ENCODE measurements around the gene NUP160. TPM values are rescaled to one million over a fixed set of nuclear protein-coding genes. Genes with fewer than 3 reads are reported as not detected.
"Not testable (repeated sequence)": the region's sequence is repeated elsewhere in the genome, so short reads cannot be mapped to it uniquely, and the experiment has no call there.

The NUP160 gene
- total RNA-seq, 3 donors from 2014 or later, result 76.6 to 86.7 (median 80.4) TPM

GRCh38 chr11:47791774-47792430, 56.2 kb downstream of the NUP160 start:
- H3K36me3 Mint-ChIP-seq (ENCODE audit: insufficient read depth), result peaks cover 26% of the 10 kb centered on the region
- H3K9me3 Mint-ChIP-seq, result no peaks in the 10 kb centered on the region
- H3K4me1 Mint-ChIP-seq (ENCODE audit: low read depth), result peaks cover 3% of the 10 kb centered on the region
- DNase-seq, result no peak
- no peak overlapping the region for H3K4me3 Mint-ChIP-seq
- no peaks in the 10 kb centered on the region for H3K27me3 Mint-ChIP-seq (ENCODE audit: low read depth)
- no peak for ATAC-seq

- not testable (repeated sequence) for H3K9me3 Mint-ChIP-seq; DNase-seq; ATAC-seq; H3K27me3 Mint-ChIP-seq (ENCODE audit: low read depth); H3K4me3 Mint-ChIP-seq; H3K4me1 Mint-ChIP-seq (ENCODE audit: low read depth)
- H3K36me3 Mint-ChIP-seq (ENCODE audit: insufficient read depth), result peaks cover 34% of the 10 kb centered on the region
These were observed 58.1 kb downstream of the NUP160 start for GRCh38 chr11:47790017-47790416.

- Mint-ChIP-seq H3K9me3 (no peaks in the 10 kb centered on the region), H3K36me3 (ENCODE audit: insufficient read depth) (peaks cover 36% of the 10 kb centered on the region), H3K4me1 (ENCODE audit: low read depth) (peaks cover 2% of the 10 kb centered on the region), H3K27me3 (ENCODE audit: low read depth) (no peaks in the 10 kb centered on the region), H3K4me3 (no peak overlapping the region)
- ATAC-seq (peak in 1 of 2 donors; percentile 43), DNase-seq (no peak)
These were observed 60.0 kb downstream of the NUP160 start for GRCh38 chr11:47788181-47788580.

GRCh38 chr11:47786373-47786772, 61.8 kb downstream of the NUP160 start:
- DNase-seq (no peak), ATAC-seq (no peak)
- no peaks in the 10 kb centered on the region for H3K9me3 Mint-ChIP-seq
- peaks cover 2% of the 10 kb centered on the region for H3K4me1 Mint-ChIP-seq (ENCODE audit: low read depth)
- H3K4me3 Mint-ChIP-seq, result no peak overlapping the region
- no peaks in the 10 kb centered on the region for H3K27me3 Mint-ChIP-seq (ENCODE audit: low read depth)
- H3K36me3 Mint-ChIP-seq (ENCODE audit: insufficient read depth), result peaks cover 34% of the 10 kb centered on the region

- H3K27me3 Mint-ChIP-seq (ENCODE audit: low read depth), result no peaks in the 10 kb centered on the region
- no peaks in the 10 kb centered on the region for H3K9me3 Mint-ChIP-seq
- peaks cover 32% of the 10 kb centered on the region for H3K36me3 Mint-ChIP-seq (ENCODE audit: insufficient read depth)
- no peak overlapping the region for H3K4me3 Mint-ChIP-seq
- peaks cover 2% of the 10 kb centered on the region for H3K4me1 Mint-ChIP-seq (ENCODE audit: low read depth)
- no peak for DNase-seq
- ATAC-seq, result no peak
These were observed 63.3 kb downstream of the NUP160 start for GRCh38 chr11:47784785-47785381.

GRCh38 chr11:47783087-47783610, 65.0 kb downstream of the NUP160 start:
- Mint-ChIP-seq H3K27me3 (ENCODE audit: low read depth) (no peaks in the 10 kb centered on the region), H3K4me3 (no peak overlapping the region), H3K4me1 (ENCODE audit: low read depth) (no peaks in the 10 kb centered on the region), H3K36me3 (ENCODE audit: insufficient read depth) (peaks cover 37% of the 10 kb centered on the region), H3K9me3 (no peaks in the 10 kb centered on the region)
- DNase-seq, result no peak
- no peak for ATAC-seq

GRCh38 chr11:47778878-47779483, 69.2 kb downstream of the NUP160 start:
- ATAC-seq (no peak), DNase-seq (no peak)
- Mint-ChIP-seq H3K27me3 (ENCODE audit: low read depth) (no peaks in the 10 kb centered on the region), H3K36me3 (ENCODE audit: insufficient read depth) (peaks cover 32% of the 10 kb centered on the region), H3K9me3 (no peaks in the 10 kb centered on the region), H3K4me3 (no peak overlapping the region), H3K4me1 (ENCODE audit: low read depth) (no peaks in the 10 kb centered on the region)

- H3K36me3 Mint-ChIP-seq (ENCODE audit: insufficient read depth), result peaks cover 25% of the 10 kb centered on the region
- no peaks in the 10 kb centered on the region for H3K27me3 Mint-ChIP-seq (ENCODE audit: low read depth)
- no peaks in the 10 kb centered on the region for H3K4me1 Mint-ChIP-seq (ENCODE audit: low read depth)
- ATAC-seq, result no peak
- H3K4me3 Mint-ChIP-seq, result no peak overlapping the region
- H3K9me3 Mint-ChIP-seq, result no peaks in the 10 kb centered on the region
- DNase-seq, result no peak
These were observed 72.8 kb downstream of the NUP160 start for GRCh38 chr11:47775240-47775869.

- H3K27me3 Mint-ChIP-seq (ENCODE audit: low read depth), result no peaks in the 10 kb centered on the region
- H3K36me3 Mint-ChIP-seq (ENCODE audit: insufficient read depth), result peaks cover 14% of the 10 kb centered on the region
- DNase-seq, result no peak
These were observed 74.3 kb downstream of the NUP160 start for GRCh38 chr11:47773882-47774281.

GRCh38 chr11:47769556-47769955, 78.6 kb downstream of the NUP160 start:
- not testable (repeated sequence) for DNase-seq; H3K9me3 Mint-ChIP-seq; ATAC-seq; H3K27me3 Mint-ChIP-seq (ENCODE audit: low read depth)
- Mint-ChIP-seq H3K4me3 (peak overlapping the region; percentile 62), H3K4me1 (ENCODE audit: low read depth) (peaks cover 15% of the 10 kb centered on the region), H3K36me3 (ENCODE audit: insufficient read depth) (peaks cover 11% of the 10 kb centered on the region)

More at GRCh38 chr11:47773882-47774281, 74.3 kb downstream of the NUP160 start:
- no peaks in the 10 kb centered on the region for H3K4me1 Mint-ChIP-seq (ENCODE audit: low read depth)
- H3K4me3 Mint-ChIP-seq, result no peak overlapping the region
- ATAC-seq, result no peak
- H3K9me3 Mint-ChIP-seq, result no peaks in the 10 kb centered on the region

- H3K9me3 Mint-ChIP-seq, result no peaks in the 10 kb centered on the region
- H3K36me3 Mint-ChIP-seq (ENCODE audit: insufficient read depth), result peaks cover 15% of the 10 kb centered on the region
- DNase-seq (no peak), ATAC-seq (no peak)
- peaks cover 19% of the 10 kb centered on the region for H3K4me1 Mint-ChIP-seq (ENCODE audit: low read depth)
- H3K27me3 Mint-ChIP-seq (ENCODE audit: low read depth), result no peaks in the 10 kb centered on the region
- peak overlapping the region; percentile 98 for H3K4me3 Mint-ChIP-seq
These were observed 80.0 kb downstream of the NUP160 start for GRCh38 chr11:47768101-47768612.

GRCh38 chr11:47766509-47767227, 81.5 kb downstream of the NUP160 start:
- Mint-ChIP-seq H3K9me3 (no peaks in the 10 kb centered on the region), H3K4me1 (ENCODE audit: low read depth) (peaks cover 19% of the 10 kb centered on the region), H3K4me3 (peak overlapping the region; percentile 98), H3K27me3 (ENCODE audit: low read depth) (no peaks in the 10 kb centered on the region), H3K36me3 (ENCODE audit: insufficient read depth) (peaks cover 15% of the 10 kb centered on the region)
- DNase-seq (peak; percentile 71), ATAC-seq (peak; percentile 61)

- Mint-ChIP-seq H3K4me3 (peak overlapping the region; percentile 97), H3K27me3 (ENCODE audit: low read depth) (no peaks in the 10 kb centered on the region), H3K4me1 (ENCODE audit: low read depth) (peaks cover 19% of the 10 kb centered on the region), H3K9me3 (no peaks in the 10 kb centered on the region), H3K36me3 (ENCODE audit: insufficient read depth) (peaks cover 24% of the 10 kb centered on the region)
- DNase-seq (no peak), ATAC-seq (no peak)
These were observed 83.1 kb downstream of the NUP160 start for GRCh38 chr11:47765086-47765485.

GRCh38 chr11:47759291-47759690, 88.9 kb downstream of the NUP160 start:
- H3K27me3 Mint-ChIP-seq (ENCODE audit: low read depth); H3K9me3 Mint-ChIP-seq; ATAC-seq; H3K4me3 Mint-ChIP-seq; DNase-seq: not testable (repeated sequence)
- peaks cover 11% of the 10 kb centered on the region for H3K4me1 Mint-ChIP-seq (ENCODE audit: low read depth)
- peaks cover 32% of the 10 kb centered on the region for H3K36me3 Mint-ChIP-seq (ENCODE audit: insufficient read depth)
